Stimulated activated memory B cell treated with anti-CD40 and anti-IgM and Interleukin-4, amounts not matched to agents 10 μg/mL and 1 μg/mL and 100 μg/mL, for 72 hours (primary cell): ENCODE data around the gene CRISPLD2.

Source experiments
- ATAC-seq: fragments of 150-1000 bp; cut with Tn5 transposase; 2 replicates; pipeline ENCODE4 v1.10.0; 2021
- H3K27ac Mint-ChIP-seq: one replicate; pipeline ENCODE4 v1.8.0; 2022; ENCODE audit warnings: mild to moderate bottlenecking, mixed read lengths
- H3K27me3 Mint-ChIP-seq: one replicate; pipeline ENCODE4 v1.8.0; 2022; ENCODE audit warnings: mixed read lengths
- H3K36me3 Mint-ChIP-seq: one replicate; pipeline ENCODE4 v1.8.0; 2022; ENCODE audit warnings: mixed read lengths
- H3K4me1 Mint-ChIP-seq: one replicate; pipeline ENCODE4 v1.8.0; 2022; ENCODE audit warnings: mixed read lengths
- H3K4me3 Mint-ChIP-seq: one replicate; pipeline ENCODE4 v1.8.0; 2022; ENCODE audit warnings: mild to moderate bottlenecking, moderate library complexity, mixed read lengths
- H3K9me3 Mint-ChIP-seq: one replicate; pipeline ENCODE4 v1.8.0; 2022; ENCODE audit warnings: mixed read lengths

Gene CRISPLD2

GRCh38 chr16:84819644-84820304 is at the start of gene CRISPLD2:
TSS of gene CRISPLD2 (plus strand) at chr16:84819985. CDS start at chr16:84838496, 18,511 bp downstream.
- peaks cover 82% of the 10 kb centered on the region for H3K27me3 Mint-ChIP-seq
- peaks cover 2% of the 10 kb centered on the region for H3K9me3 Mint-ChIP-seq
- peak; percentile 76 for ATAC-seq
- H3K4me3 Mint-ChIP-seq: peak within 1 kb of the TSS; percentile 6
- no peaks in the 10 kb centered on the region for H3K36me3 Mint-ChIP-seq
- H3K4me1 Mint-ChIP-seq: peaks cover 12% of the 10 kb centered on the region
- H3K27ac Mint-ChIP-seq: no peak within 1 kb of the TSS

- no peak overlapping the region for H3K4me3 Mint-ChIP-seq
- H3K27ac Mint-ChIP-seq: no peak overlapping the region
- no peaks in the 10 kb centered on the region for H3K4me1 Mint-ChIP-seq
- peaks cover 64% of the 10 kb centered on the region for H3K36me3 Mint-ChIP-seq
- ATAC-seq: no peak
- H3K9me3 Mint-ChIP-seq: no peaks in the 10 kb centered on the region
- H3K27me3 Mint-ChIP-seq: no peaks in the 10 kb centered on the region
Measured at GRCh38 chr16:84773312-84773711, 46.5 kb upstream of the CRISPLD2 start.

- no peaks in the 10 kb centered on the region for H3K4me1 Mint-ChIP-seq
- no peak overlapping the region for H3K27ac Mint-ChIP-seq
- H3K9me3 Mint-ChIP-seq: no peaks in the 10 kb centered on the region
- no peaks in the 10 kb centered on the region for H3K27me3 Mint-ChIP-seq
- ATAC-seq: no peak
- peaks cover 62% of the 10 kb centered on the region for H3K36me3 Mint-ChIP-seq
- no peak overlapping the region for H3K4me3 Mint-ChIP-seq
Measured at GRCh38 chr16:84774810-84775209, 45.0 kb upstream of the CRISPLD2 start.

- no peak overlapping the region for H3K27ac Mint-ChIP-seq
- peaks cover 62% of the 10 kb centered on the region for H3K36me3 Mint-ChIP-seq
- no peaks in the 10 kb centered on the region for H3K4me1 Mint-ChIP-seq
- ATAC-seq: no peak
- no peak overlapping the region for H3K4me3 Mint-ChIP-seq
- no peaks in the 10 kb centered on the region for H3K9me3 Mint-ChIP-seq
- H3K27me3 Mint-ChIP-seq: no peaks in the 10 kb centered on the region
Measured at GRCh38 chr16:84775262-84775810, 44.4 kb upstream of the CRISPLD2 start.

GRCh38 chr16:84777435-84777834 is 42.4 kb upstream of the CRISPLD2 start:
- Mint-ChIP-seq H3K4me3 (no peak overlapping the region), H3K27me3 (no peaks in the 10 kb centered on the region), H3K36me3 (peaks cover 60% of the 10 kb centered on the region), H3K27ac (no peak overlapping the region), H3K4me1 (no peaks in the 10 kb centered on the region), H3K9me3 (no peaks in the 10 kb centered on the region)
- no peak for ATAC-seq

GRCh38 chr16:84778720-84779119 is 41.1 kb upstream of the CRISPLD2 start:
- no peak for ATAC-seq
- Mint-ChIP-seq H3K4me3 (no peak overlapping the region), H3K4me1 (no peaks in the 10 kb centered on the region), H3K27ac (no peak overlapping the region), H3K27me3 (no peaks in the 10 kb centered on the region), H3K9me3 (no peaks in the 10 kb centered on the region), H3K36me3 (peaks cover 53% of the 10 kb centered on the region)

- no peaks in the 10 kb centered on the region for H3K9me3 Mint-ChIP-seq
- no peak overlapping the region for H3K4me3 Mint-ChIP-seq
- H3K27ac Mint-ChIP-seq: no peak overlapping the region
- peaks cover 46% of the 10 kb centered on the region for H3K36me3 Mint-ChIP-seq
- ATAC-seq: no peak
- no peaks in the 10 kb centered on the region for H3K27me3 Mint-ChIP-seq
- no peaks in the 10 kb centered on the region for H3K4me1 Mint-ChIP-seq
Measured at GRCh38 chr16:84780063-84780462, 39.7 kb upstream of the CRISPLD2 start.

- H3K9me3 Mint-ChIP-seq: no peaks in the 10 kb centered on the region
- H3K4me3 Mint-ChIP-seq: no peak overlapping the region
- H3K36me3 Mint-ChIP-seq: peaks cover 44% of the 10 kb centered on the region
- H3K4me1 Mint-ChIP-seq: no peaks in the 10 kb centered on the region
- no peaks in the 10 kb centered on the region for H3K27me3 Mint-ChIP-seq
- no peak for ATAC-seq
- H3K27ac Mint-ChIP-seq: no peak overlapping the region
Measured at GRCh38 chr16:84780544-84781376, 39.0 kb upstream of the CRISPLD2 start.

GRCh38 chr16:84782846-84783245 is 36.9 kb upstream of the CRISPLD2 start:
- ATAC-seq: no peak
- H3K4me1 Mint-ChIP-seq: no peaks in the 10 kb centered on the region
- H3K27me3 Mint-ChIP-seq: no peaks in the 10 kb centered on the region
- H3K4me3 Mint-ChIP-seq: no peak overlapping the region
- no peaks in the 10 kb centered on the region for H3K9me3 Mint-ChIP-seq
- no peak overlapping the region for H3K27ac Mint-ChIP-seq
- peaks cover 32% of the 10 kb centered on the region for H3K36me3 Mint-ChIP-seq

- no peaks in the 10 kb centered on the region for H3K9me3 Mint-ChIP-seq
- H3K4me1 Mint-ChIP-seq: no peaks in the 10 kb centered on the region
- H3K27me3 Mint-ChIP-seq: no peaks in the 10 kb centered on the region
- H3K27ac Mint-ChIP-seq: no peak overlapping the region
- peaks cover 6% of the 10 kb centered on the region for H3K36me3 Mint-ChIP-seq
- no peak overlapping the region for H3K4me3 Mint-ChIP-seq
- no peak for ATAC-seq
Measured at GRCh38 chr16:84785843-84786581, 33.8 kb upstream of the CRISPLD2 start.

GRCh38 chr16:84786605-84787262 is 33.1 kb upstream of the CRISPLD2 start:
- H3K36me3 Mint-ChIP-seq: peaks cover 6% of the 10 kb centered on the region
- no peaks in the 10 kb centered on the region for H3K4me1 Mint-ChIP-seq
- no peaks in the 10 kb centered on the region for H3K27me3 Mint-ChIP-seq
- H3K4me3 Mint-ChIP-seq: no peak overlapping the region
- no peaks in the 10 kb centered on the region for H3K9me3 Mint-ChIP-seq
- no peak for ATAC-seq
- H3K27ac Mint-ChIP-seq: no peak overlapping the region

- Mint-ChIP-seq H3K4me3 (no peak overlapping the region), H3K9me3 (no peaks in the 10 kb centered on the region), H3K4me1 (no peaks in the 10 kb centered on the region), H3K27ac (no peak overlapping the region), H3K27me3 (no peaks in the 10 kb centered on the region), H3K36me3 (peaks cover 6% of the 10 kb centered on the region)
- no peak for ATAC-seq
Measured at GRCh38 chr16:84787263-84787622, 32.5 kb upstream of the CRISPLD2 start.

GRCh38 chr16:84788920-84789391 is 30.8 kb upstream of the CRISPLD2 start:
- H3K4me1 Mint-ChIP-seq: no peaks in the 10 kb centered on the region
- H3K36me3 Mint-ChIP-seq: peaks cover 6% of the 10 kb centered on the region
- H3K9me3 Mint-ChIP-seq: no peaks in the 10 kb centered on the region
- no peak overlapping the region for H3K4me3 Mint-ChIP-seq
- H3K27me3 Mint-ChIP-seq: no peaks in the 10 kb centered on the region
- ATAC-seq: no peak
- H3K27ac Mint-ChIP-seq: no peak overlapping the region

GRCh38 chr16:84789431-84789830 is 30.4 kb upstream of the CRISPLD2 start:
- ATAC-seq: no peak
- H3K4me3 Mint-ChIP-seq: no peak overlapping the region
- peaks cover 10% of the 10 kb centered on the region for H3K36me3 Mint-ChIP-seq
- no peaks in the 10 kb centered on the region for H3K27me3 Mint-ChIP-seq
- H3K9me3 Mint-ChIP-seq: no peaks in the 10 kb centered on the region
- H3K27ac Mint-ChIP-seq: no peak overlapping the region
- no peaks in the 10 kb centered on the region for H3K4me1 Mint-ChIP-seq

GRCh38 chr16:84790301-84790700 is 29.5 kb upstream of the CRISPLD2 start:
- H3K27me3 Mint-ChIP-seq: no peaks in the 10 kb centered on the region
- H3K4me3 Mint-ChIP-seq: no peak overlapping the region
- ATAC-seq: no peak
- peaks cover 14% of the 10 kb centered on the region for H3K36me3 Mint-ChIP-seq
- H3K27ac Mint-ChIP-seq: no peak overlapping the region
- no peaks in the 10 kb centered on the region for H3K4me1 Mint-ChIP-seq
- no peaks in the 10 kb centered on the region for H3K9me3 Mint-ChIP-seq
